ENCODE results near the gene TEDC1.

DNA sequence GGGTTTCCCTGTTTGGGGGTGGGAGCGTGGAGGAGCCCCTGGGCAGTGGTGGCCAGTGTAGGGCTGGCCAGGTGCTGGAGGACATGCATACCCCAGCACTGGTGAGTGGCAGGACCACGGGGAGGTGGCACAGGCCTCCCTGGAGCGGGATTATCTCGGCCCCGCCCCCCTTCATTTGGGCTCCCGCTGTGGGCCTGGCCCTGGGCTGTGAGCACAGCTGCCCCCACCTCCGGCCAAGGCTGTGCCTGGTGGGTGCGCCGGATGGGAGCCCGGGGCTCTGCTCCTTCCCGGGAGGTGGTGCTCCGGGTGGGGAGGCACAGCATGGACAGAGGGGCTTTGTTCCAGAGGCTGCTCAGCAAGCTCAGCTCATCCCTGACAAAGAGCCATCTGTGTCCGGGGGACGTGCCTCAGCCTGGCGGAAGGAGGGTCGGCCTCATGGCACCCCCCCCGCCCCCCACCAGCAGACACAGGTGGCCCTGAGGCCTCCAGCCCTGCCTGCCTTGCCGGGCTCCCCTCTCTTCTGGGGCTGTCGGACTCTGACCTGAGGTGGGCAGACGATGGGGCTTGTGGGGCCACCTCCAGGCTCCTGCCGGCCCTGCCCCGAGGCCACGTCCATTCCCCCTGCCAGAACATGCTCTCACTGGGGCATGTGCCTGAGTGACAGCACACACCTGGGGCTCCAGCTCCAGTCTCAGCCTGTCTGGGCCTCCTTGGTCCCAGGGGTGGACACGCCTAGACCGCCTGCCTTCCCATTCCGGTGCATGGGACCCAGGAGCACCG, 8.4 kb downstream of the TEDC1 start:
- TF ChIP-seq CREB1 (IDR thresholded peaks at IDR 0.05; ENCODE audit: low read depth) (no peak), EGR1 (IDR thresholded peaks at IDR 0.05) (no peak)
- TF ChIP-seq, protein P1, sequence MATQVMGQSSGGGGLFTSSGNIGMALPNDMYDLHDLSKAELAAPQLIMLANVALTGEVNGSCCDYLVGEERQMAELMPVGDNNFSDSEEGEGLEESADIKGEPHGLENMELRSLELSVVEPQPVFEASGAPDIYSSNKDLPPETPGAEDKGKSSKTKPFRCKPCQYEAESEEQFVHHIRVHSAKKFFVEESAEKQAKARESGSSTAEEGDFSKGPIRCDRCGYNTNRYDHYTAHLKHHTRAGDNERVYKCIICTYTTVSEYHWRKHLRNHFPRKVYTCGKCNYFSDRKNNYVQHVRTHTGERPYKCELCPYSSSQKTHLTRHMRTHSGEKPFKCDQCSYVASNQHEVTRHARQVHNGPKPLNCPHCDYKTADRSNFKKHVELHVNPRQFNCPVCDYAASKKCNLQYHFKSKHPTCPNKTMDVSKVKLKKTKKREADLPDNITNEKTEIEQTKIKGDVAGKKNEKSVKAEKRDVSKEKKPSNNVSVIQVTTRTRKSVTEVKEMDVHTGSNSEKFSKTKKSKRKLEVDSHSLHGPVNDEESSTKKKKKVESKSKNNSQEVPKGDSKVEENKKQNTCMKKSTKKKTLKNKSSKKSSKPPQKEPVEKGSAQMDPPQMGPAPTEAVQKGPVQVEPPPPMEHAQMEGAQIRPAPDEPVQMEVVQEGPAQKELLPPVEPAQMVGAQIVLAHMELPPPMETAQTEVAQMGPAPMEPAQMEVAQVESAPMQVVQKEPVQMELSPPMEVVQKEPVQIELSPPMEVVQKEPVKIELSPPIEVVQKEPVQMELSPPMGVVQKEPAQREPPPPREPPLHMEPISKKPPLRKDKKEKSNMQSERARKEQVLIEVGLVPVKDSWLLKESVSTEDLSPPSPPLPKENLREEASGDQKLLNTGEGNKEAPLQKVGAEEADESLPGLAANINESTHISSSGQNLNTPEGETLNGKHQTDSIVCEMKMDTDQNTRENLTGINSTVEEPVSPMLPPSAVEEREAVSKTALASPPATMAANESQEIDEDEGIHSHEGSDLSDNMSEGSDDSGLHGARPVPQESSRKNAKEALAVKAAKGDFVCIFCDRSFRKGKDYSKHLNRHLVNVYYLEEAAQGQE (IDR thresholded peaks at IDR 0.05; ENCODE audit: low read depth), result no peak
